ENCODE measurements around the gene FUT2. TPM values are rescaled to one million over a fixed set of nuclear protein-coding genes. Genes with fewer than 3 reads are reported as not detected.
"Not testable (repeated sequence)": the region's sequence is repeated elsewhere in the genome, so short reads cannot be mapped to it uniquely, and the experiment has no call there.

Gene FUT2
- total RNA-seq, 1 experiment from 2014 or later, result 12.5 TPM

DNA sequence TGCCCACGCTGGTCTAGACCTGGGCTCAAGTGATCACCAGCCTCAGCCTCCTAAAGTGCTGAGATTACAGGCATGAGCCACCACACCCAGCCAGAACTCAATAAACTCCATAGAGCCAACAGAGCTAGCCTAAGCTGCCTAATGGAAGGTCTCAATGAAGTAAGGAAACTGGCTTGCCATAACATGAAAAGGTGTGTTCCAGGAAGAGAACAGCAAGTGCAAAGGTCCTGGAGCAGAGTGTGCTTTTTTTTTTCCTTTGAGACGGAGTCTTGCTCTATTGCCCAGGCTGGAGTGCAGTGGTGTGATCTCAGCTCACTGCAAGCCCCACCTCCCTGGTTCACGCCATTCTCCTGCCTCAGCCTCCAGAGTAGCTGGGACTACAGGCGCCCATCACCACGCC lies 37.9 kb upstream of the FUT2 start:
- DNase-seq (ENCODE audit: low read depth, low spot score); H3K9me2 ChIP-seq (ENCODE audit: insufficient read depth); RAD21 ChIA-PET (ENCODE audit: low non-redundant PET in 1 of 2, low total read pairs in 2 of 2, uncharacterized antibody in 2 of 2, unreplicated experiment in 2 of 2); CTCF ChIA-PET; H3K4me2 ChIP-seq (ENCODE audit: low read length); ATAC-seq; H3K79me2 ChIP-seq (ENCODE audit: insufficient read depth, low read length); BruUV-seq (replicated peaks); H3K9me3 ChIP-seq (ENCODE audit: control insufficient read depth in 1 of 2, insufficient read depth in 1 of 2, low read depth in 1 of 2, low read length in 2 of 2); H3K36me3 ChIP-seq (ENCODE audit: control insufficient read depth in 1 of 2, insufficient read depth in 2 of 2, low read length in 2 of 2); H3K4me3 ChIP-seq (replicated peaks in 1 of 2; ENCODE audit: low read depth in 1 of 2, low read length in 2 of 2); H3K27me3 ChIP-seq (ENCODE audit: insufficient read depth, low read length); H3K27ac ChIP-seq (ENCODE audit: low read depth, low read length); H3K9ac ChIP-seq (ENCODE audit: low read length); H2AFZ ChIP-seq (ENCODE audit: low read depth, low read length, poor library complexity, severe bottlenecking); intact Hi-C loops (cut with micrococcal nuclease); H4K20me1 ChIP-seq (ENCODE audit: insufficient read depth): not testable (repeated sequence)
- POLR2A ChIA-PET, result interaction anchor here (0.6 kb wide), 1 partner anchor 187 kb away, joined by 4 read pairs; no protein-coding TSS in a partner anchor
- H3K4me1 ChIP-seq (ENCODE audit: control insufficient read depth in 1 of 2, insufficient read depth in 2 of 2, low read length in 2 of 2), result peaks cover 10 to 35% of the 10 kb centered on the region in 2 experiments

GRCh38 chr19:48658483-48658882 lies 37.3 kb upstream of the FUT2 start:
- Histone ChIP-seq H3K9me3 (ENCODE audit: control insufficient read depth in 1 of 2, insufficient read depth in 1 of 2, low read depth in 1 of 2, low read length in 2 of 2) (no peaks in the 10 kb centered on the region), H3K4me1 (ENCODE audit: control insufficient read depth in 1 of 2, insufficient read depth in 2 of 2, low read length in 2 of 2) (peaks cover 3 to 28% of the 10 kb centered on the region in 2 experiments), H3K4me3 (replicated peaks in 1 of 2; ENCODE audit: low read depth in 1 of 2, low read length in 2 of 2) (no peak overlapping the region), H3K36me3 (ENCODE audit: control insufficient read depth in 1 of 2, insufficient read depth in 2 of 2, low read length in 2 of 2) (no peaks in the 10 kb centered on the region), H3K9ac (ENCODE audit: low read length) (no peak overlapping the region), H3K4me2 (ENCODE audit: low read length) (no peak overlapping the region), H3K9me2 (ENCODE audit: insufficient read depth) (no peaks in the 10 kb centered on the region), H3K27me3 (ENCODE audit: insufficient read depth, low read length) (no peaks in the 10 kb centered on the region), H4K20me1 (ENCODE audit: insufficient read depth) (no peaks in the 10 kb centered on the region), H3K27ac (ENCODE audit: low read depth, low read length) (no peak overlapping the region), H3K79me2 (ENCODE audit: insufficient read depth, low read length) (no peaks in the 10 kb centered on the region), H2AFZ (ENCODE audit: low read depth, low read length, poor library complexity, severe bottlenecking) (no peak overlapping the region)
- CTCF ChIA-PET, result no interaction called here
- RAD21 ChIA-PET (ENCODE audit: low non-redundant PET in 1 of 2, low total read pairs in 2 of 2, uncharacterized antibody in 2 of 2, unreplicated experiment in 2 of 2), result no interaction called here
- POLR2A ChIA-PET, result no interaction called here
- intact Hi-C loops (cut with micrococcal nuclease), result no loop called here
- no TSS peak for BruUV-seq (replicated peaks)
- ATAC-seq (no peak), DNase-seq (ENCODE audit: low read depth, low spot score) (no peak)
- no peak for TF ChIP-seq SIN3A (IDR thresholded peaks at IDR 0.05; ENCODE audit: low read depth)
- TF ChIP-seq, protein P1, sequence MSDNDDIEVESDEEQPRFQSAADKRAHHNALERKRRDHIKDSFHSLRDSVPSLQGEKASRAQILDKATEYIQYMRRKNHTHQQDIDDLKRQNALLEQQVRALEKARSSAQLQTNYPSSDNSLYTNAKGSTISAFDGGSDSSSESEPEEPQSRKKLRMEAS (IDR thresholded peaks at IDR 0.05), result no peak
- no peak for TF ChIP-seq ZBTB33 (IDR thresholded peaks at IDR 0.05; ENCODE audit: extremely low read depth, insufficient replicate concordance, low read length)
- TF ChIP-seq POLR2AphosphoS5 (IDR thresholded peaks at IDR 0.05; ENCODE audit: low read depth, low read length), result no peak

Data from HCT116 (cell line).